ENCODE results near the gene POU2F3. TPM values are rescaled to one million over a fixed set of nuclear protein-coding genes. Genes with fewer than 3 reads are reported as not detected.

POU2F3 gene
- total RNA-seq, 1 donor: not detected

DNA sequence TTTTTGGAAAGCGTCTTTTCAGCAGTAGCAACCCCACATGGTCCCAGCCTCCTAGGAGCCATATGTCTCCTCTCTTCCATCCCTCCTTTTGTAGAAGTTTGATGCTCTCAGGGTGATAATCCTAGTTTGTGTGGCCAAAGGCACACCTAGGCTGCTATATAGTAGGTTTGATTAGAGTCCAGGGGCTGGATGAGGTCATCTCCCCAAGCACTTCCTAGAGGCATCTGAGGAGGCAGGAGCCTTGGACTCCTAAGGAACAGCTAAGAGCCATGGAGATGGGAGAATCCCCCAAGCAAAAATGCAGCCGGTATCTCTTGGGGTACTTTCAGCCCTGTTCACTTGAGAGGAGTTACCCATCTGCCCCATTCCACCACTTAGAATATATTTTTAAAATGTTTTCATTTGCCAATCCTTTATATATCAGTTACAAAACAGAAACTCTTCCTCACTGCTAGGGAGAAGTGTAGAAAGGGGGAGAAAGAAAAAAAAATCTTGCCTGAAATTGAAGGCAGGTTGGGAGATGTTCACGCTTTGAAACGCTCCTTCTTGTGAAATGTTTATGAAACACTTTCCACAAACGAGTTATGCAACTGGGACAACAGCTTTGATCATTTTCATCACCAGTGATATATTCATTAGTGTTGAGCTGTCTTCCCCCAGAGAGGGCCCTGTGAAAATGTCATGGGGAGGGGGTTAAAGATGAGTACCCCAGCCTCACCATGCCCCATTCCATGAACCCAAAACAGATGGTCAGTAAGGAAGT lies 53.3 kb downstream of the POU2F3 start:
- Histone ChIP-seq H3K27me3 (ENCODE audit: insufficient read depth, low read length) (peaks cover 25% of the 10 kb centered on the region), H3K4me1 (ENCODE audit: insufficient read depth, low read length) (no peaks in the 10 kb centered on the region), H3K9me3 (ENCODE audit: low read depth, low read length) (no peaks in the 10 kb centered on the region), H3K4me3 (ENCODE audit: low read length) (no peak overlapping the region)

DNA sequence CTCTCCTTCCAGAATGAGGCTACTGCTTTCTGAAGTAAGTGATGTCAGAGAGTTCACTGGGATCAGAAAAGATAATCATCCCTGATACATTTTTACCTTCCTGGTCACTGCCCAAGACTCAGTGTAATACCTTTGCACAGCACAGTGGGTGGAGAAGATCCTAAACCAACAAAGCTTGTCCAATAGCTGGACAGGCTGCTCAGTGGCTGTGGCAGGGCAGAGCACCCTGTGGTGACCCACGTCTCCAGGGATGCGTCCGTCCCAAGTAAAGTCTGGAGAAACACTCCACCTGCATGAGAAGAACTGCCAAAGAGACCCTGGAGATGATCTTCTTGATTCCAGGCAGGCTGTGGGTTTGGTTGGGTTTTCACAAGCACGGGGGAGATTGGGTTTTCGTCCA lies 54.2 kb downstream of the POU2F3 start:
- H3K9me3 ChIP-seq (ENCODE audit: low read depth, low read length): no peaks in the 10 kb centered on the region
- H3K4me3 ChIP-seq (ENCODE audit: low read length): no peak overlapping the region
- H3K27me3 ChIP-seq (ENCODE audit: insufficient read depth, low read length): peaks cover 19% of the 10 kb centered on the region
- no peaks in the 10 kb centered on the region for H3K4me1 ChIP-seq (ENCODE audit: insufficient read depth, low read length)

DNA sequence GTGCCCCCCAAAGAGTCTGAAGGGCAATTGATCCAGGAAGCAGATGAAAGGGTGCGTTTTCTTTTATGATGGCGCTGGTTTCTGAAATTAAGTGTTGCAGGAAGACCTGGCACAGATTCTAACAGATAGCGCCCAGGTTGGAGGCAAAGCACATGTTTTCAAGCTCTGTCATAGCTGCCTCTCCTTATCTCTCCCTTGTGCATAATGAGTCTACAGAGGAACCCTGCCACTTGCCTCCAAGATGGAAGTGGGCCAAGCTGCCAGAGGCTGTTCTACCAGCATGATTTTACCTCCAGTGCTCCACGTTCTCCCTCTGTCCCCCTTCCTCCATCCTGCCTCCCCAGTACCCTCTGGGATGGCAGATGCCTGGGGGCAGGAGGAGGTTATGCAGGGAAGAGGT lies 55.2 kb downstream of the POU2F3 start:
- Histone ChIP-seq H3K4me1 (ENCODE audit: insufficient read depth, low read length) (no peaks in the 10 kb centered on the region), H3K27me3 (ENCODE audit: insufficient read depth, low read length) (peaks cover 16% of the 10 kb centered on the region), H3K4me3 (ENCODE audit: low read length) (no peak overlapping the region), H3K9me3 (ENCODE audit: low read depth, low read length) (no peaks in the 10 kb centered on the region)

DNA sequence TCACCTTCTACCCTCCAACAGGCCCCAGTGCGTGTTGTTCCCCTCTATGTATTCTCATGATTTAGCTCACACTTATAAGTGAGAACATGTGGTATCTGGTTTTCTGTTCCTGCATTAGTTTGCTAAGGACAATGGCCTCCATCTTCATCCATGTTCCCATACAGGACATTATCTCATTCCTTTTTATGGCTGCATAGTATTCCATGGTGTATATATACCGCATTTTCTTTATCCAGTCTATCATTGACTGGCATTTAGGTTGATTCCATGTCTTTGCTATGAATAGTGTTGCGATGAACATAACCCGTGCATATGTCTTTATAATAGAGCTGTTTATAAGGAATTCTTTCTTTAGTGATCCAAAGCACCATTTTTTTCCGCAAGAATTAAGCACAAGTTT lies 56.6 kb downstream of the POU2F3 start:
- peaks cover 6% of the 10 kb centered on the region for H3K27me3 ChIP-seq (ENCODE audit: insufficient read depth, low read length)
- no peaks in the 10 kb centered on the region for H3K9me3 ChIP-seq (ENCODE audit: low read depth, low read length)
- no peaks in the 10 kb centered on the region for H3K4me1 ChIP-seq (ENCODE audit: insufficient read depth, low read length)
- H3K4me3 ChIP-seq (ENCODE audit: low read length): no peak overlapping the region

DNA sequence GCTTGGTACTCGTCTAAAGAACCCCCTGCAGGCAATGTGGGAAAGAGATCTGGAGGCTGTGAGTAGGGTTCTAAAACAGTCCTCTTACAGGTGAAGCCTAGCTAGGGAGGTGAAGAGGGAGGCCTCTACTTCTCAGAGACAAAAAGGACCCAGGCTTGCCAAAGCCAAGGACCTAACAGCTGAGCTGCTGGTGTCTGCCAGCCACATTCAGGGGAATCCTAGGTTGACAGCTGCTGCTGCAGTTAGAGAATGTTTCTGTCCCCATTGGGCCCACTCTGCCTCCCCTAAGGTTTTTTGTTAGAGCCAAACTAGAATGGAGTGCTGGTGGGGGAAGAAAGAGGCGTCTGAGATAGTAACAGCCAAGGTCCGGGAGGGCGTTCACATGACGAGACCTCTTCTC lies 58.5 kb downstream of the POU2F3 start:
- Histone ChIP-seq H3K4me1 (ENCODE audit: insufficient read depth, low read length) (no peaks in the 10 kb centered on the region), H3K9me3 (ENCODE audit: low read depth, low read length) (no peaks in the 10 kb centered on the region), H3K27me3 (ENCODE audit: insufficient read depth, low read length) (peaks cover 6% of the 10 kb centered on the region), H3K4me3 (ENCODE audit: low read length) (no peak overlapping the region)

DNA sequence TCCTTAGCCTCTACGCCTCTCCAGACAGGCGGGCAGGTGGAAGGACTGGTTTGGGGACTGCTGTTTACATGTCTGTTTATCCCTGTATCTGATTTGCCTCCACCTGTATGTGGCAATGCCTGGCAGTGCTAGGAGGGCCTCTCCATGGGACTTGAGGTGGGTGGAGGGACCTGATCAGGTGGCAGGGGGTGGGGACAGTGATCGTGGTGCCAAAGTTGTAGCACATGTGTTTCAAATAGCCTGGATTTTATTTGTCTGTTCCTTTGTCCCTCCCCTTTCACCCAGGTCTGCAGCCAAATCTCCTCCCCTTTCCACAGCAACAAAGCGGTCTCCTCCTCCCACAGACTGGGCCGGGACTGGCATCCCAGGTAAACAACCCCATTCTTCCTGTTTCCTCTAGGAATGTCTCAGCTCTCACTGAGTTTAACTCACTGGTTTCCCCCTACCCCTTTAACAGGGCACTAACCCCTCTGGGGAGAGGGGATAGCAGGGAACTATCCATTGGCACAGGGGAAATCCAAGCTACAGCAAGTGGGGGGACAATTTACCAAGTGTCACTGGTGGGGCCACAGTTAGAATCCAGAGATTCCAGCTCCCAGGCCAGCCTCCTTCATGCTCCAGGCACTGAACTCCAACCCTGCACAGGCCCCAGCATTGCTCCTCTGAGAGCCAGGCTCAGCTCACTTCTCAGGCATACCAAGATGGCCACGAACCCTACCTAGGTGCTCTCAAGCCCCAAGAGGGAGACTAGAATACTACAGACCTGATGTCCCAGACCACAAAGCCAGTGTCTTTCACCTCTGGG lies 62.3 kb downstream of the POU2F3 start:
- Histone ChIP-seq H3K9me3 (ENCODE audit: low read depth, low read length) (no peaks in the 10 kb centered on the region), H3K4me3 (ENCODE audit: low read length) (no peak overlapping the region), H3K27me3 (ENCODE audit: insufficient read depth, low read length) (no peaks in the 10 kb centered on the region), H3K4me1 (ENCODE audit: insufficient read depth, low read length) (no peaks in the 10 kb centered on the region)

DNA sequence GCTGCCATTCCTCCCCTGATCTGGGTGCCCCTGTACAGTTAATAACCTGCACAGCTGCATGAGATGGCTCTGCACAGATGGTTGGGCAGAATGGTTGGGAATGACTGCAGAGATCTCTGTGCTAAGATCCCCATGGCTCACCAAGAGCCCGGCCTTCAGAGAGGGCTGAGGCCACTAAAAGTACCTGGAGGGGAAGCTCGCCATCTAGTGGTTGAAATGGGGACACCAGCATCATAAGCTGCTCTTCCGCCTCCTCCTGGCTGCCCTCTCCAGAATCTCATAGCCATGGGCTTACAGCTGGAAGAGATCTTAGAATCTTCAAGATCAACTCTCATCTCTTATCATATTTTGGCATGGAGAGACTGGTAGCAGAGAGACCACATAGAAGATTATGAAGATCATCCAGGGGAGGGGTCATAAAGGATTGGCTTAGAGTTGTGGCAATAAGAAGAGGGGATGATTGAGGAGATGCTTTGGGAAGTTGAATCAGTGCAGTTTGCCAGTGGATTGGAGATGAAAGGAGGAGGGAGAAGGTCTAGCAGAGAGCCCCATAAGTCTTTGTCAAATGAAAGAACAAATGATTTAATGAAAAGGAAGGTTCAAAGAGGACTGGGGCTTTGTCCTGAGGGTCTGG lies 63.2 kb downstream of the POU2F3 start:
- no peaks in the 10 kb centered on the region for H3K9me3 ChIP-seq (ENCODE audit: low read depth, low read length)
- H3K4me3 ChIP-seq (ENCODE audit: low read length): no peak overlapping the region
- no peaks in the 10 kb centered on the region for H3K4me1 ChIP-seq (ENCODE audit: insufficient read depth, low read length)
- H3K27me3 ChIP-seq (ENCODE audit: insufficient read depth, low read length): no peaks in the 10 kb centered on the region

DNA sequence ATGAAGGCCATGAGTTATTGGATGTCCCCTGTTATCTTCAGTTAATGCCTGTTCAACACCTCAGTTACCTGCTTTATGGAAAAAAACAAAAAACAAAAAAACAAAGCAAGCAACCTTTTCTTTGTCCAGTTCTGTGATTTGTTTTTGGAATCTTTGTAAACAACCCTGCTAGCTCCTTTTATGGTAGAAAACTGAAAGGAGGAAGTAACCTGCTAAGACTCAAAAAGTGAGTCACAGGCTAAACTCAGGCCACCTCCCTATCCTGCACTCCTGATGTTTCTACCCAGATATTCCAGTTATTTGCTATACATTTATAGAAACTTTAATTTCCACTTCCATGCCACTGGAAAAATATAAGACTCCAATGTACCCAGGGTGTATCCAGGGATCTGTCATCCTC lies 64.6 kb downstream of the POU2F3 start:
- no peaks in the 10 kb centered on the region for H3K9me3 ChIP-seq (ENCODE audit: low read depth, low read length)
- no peaks in the 10 kb centered on the region for H3K4me1 ChIP-seq (ENCODE audit: insufficient read depth, low read length)
- H3K27me3 ChIP-seq (ENCODE audit: insufficient read depth, low read length): peaks cover 5% of the 10 kb centered on the region

DNA sequence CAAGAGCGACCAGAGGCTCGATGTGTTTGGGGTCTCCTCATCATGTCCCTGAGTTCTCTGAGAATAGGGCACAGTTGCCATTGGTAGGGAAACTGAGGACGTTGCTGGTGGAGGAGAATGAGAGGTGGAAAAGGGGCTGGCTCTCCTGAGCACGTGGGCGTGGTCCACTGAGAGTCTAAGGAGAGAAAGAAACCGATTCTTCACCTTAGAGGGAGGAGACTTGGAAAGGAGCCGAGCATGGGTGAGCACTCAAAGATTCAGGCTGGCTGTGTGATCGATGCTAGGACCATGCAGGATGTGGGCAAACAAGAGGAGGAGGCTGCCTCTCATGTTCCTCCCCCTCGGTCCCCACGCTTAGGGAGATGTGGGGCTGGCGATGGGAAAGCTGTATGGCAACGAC lies 65.3 kb downstream of the POU2F3 start:
- H3K9me3 ChIP-seq (ENCODE audit: low read depth, low read length): no peaks in the 10 kb centered on the region

More for the DNA sequence above, 64.6 kb downstream of the POU2F3 start:
- no peak overlapping the region for H3K4me3 ChIP-seq (ENCODE audit: low read length)

DNA sequence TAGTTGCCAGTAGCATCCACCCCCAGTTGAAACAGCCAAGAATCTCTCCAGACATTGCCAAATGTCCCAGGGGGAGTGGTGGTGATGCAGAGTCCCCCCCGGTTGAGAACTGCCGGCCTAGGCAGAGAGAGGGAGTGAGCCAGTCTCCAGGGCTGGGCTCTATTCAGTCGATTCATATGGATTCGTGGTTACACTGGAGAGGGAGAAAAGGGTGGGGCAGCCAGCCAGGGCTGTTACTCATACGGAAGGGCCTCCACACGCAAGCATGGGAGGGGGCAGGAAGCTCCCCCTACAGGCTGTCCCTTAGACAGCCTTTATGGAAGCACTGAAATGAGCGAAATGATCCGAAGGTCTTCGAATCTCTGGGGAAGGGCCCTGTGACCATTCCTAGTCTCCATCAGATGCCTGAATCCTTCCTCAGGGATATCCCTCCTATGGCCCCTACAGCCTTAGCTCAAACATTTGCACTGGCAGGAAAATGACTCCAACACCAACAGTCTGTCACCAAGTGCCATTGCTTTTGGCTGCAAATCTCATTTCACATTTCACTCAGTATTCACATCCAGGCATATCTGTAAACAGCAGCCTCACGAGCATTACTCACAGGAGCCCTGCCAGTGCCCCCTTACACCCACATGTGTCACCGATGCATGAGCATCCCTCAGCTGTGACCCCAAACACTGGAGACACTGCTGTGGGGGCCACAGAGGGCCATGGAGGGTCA lies 66.7 kb downstream of the POU2F3 start:
- Histone ChIP-seq H3K9me3 (ENCODE audit: low read depth, low read length) (no peaks in the 10 kb centered on the region), H3K27me3 (ENCODE audit: insufficient read depth, low read length) (peaks cover 5% of the 10 kb centered on the region), H3K4me1 (ENCODE audit: insufficient read depth, low read length) (no peaks in the 10 kb centered on the region), H3K4me3 (ENCODE audit: low read length) (no peak overlapping the region)

More for the DNA sequence above, 65.3 kb downstream of the POU2F3 start:
- Histone ChIP-seq H3K27me3 (ENCODE audit: insufficient read depth, low read length) (peaks cover 5% of the 10 kb centered on the region), H3K4me3 (ENCODE audit: low read length) (no peak overlapping the region), H3K4me1 (ENCODE audit: insufficient read depth, low read length) (no peaks in the 10 kb centered on the region)

DNA sequence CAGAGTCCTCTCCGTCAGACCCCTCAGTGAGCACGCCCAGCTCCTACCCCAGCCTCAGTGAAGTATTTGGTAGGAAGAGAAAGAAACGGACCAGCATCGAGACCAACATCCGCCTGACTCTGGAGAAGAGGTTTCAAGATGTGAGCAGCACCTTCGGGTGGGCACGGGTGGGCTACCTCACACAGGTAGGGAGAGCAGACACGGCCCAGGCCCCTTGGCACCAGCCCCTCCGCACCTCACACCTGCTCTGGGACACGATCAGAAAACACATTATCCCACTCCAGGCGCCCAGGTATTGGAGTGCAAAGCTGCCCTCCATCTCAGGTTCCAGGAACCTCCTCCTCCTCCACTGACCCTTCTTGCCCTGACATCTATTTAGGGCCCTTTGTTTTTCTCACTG lies 67.5 kb downstream of the POU2F3 start:
- H3K4me3 ChIP-seq (ENCODE audit: low read length): no peak overlapping the region
- no peaks in the 10 kb centered on the region for H3K9me3 ChIP-seq (ENCODE audit: low read depth, low read length)
- H3K4me1 ChIP-seq (ENCODE audit: insufficient read depth, low read length): no peaks in the 10 kb centered on the region
- peaks cover 5% of the 10 kb centered on the region for H3K27me3 ChIP-seq (ENCODE audit: insufficient read depth, low read length)

DNA sequence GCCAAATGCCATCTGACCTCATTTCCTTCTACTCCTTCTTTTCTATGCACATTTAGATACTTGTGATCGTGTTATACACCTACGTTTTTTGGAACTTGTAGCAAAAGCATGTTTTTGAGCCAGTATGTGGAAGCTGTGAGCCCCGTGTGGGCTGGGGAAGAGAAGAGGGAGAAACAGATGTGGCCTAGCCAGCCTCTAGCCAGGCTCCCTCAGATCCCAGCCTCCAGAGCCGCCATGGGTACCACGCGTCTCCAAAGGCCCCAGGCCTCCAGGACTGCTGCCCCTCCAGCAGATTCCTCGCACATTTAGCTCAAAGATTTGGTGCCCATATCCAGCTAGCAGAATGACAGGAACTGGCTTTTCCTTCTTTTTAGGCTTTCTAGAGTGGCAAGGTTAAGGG lies 68.1 kb downstream of the POU2F3 start:
- H3K4me1 ChIP-seq (ENCODE audit: insufficient read depth, low read length): no peaks in the 10 kb centered on the region
- peaks cover 5% of the 10 kb centered on the region for H3K27me3 ChIP-seq (ENCODE audit: insufficient read depth, low read length)
- H3K4me3 ChIP-seq (ENCODE audit: low read length): no peak overlapping the region

DNA sequence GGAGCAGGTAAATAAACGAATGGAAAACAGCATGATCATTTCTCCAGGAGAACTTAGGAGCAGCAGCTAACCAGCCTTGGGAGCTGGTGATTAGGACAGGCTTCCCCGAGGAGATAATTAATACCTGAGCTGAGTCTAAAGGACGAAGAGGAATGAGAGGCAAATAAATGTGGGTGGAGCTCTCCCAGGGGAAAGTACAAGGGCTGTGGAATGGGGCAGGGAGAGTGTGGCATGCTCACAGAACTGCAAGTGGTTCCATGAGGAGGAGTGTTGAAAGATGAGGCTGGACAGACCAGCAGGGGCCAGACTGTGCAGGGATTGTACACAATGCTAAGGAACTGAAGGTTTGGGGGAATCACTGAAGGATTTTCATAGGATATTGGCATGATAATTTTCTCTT lies 70.9 kb downstream of the POU2F3 start:
- Histone ChIP-seq H3K4me3 (ENCODE audit: low read length) (no peak overlapping the region), H3K4me1 (ENCODE audit: insufficient read depth, low read length) (no peaks in the 10 kb centered on the region), H3K27me3 (ENCODE audit: insufficient read depth, low read length) (peaks cover 7% of the 10 kb centered on the region), H3K9me3 (ENCODE audit: low read depth, low read length) (no peaks in the 10 kb centered on the region)

More for the DNA sequence above, 68.1 kb downstream of the POU2F3 start:
- H3K9me3 ChIP-seq (ENCODE audit: low read depth, low read length): no peaks in the 10 kb centered on the region

DNA sequence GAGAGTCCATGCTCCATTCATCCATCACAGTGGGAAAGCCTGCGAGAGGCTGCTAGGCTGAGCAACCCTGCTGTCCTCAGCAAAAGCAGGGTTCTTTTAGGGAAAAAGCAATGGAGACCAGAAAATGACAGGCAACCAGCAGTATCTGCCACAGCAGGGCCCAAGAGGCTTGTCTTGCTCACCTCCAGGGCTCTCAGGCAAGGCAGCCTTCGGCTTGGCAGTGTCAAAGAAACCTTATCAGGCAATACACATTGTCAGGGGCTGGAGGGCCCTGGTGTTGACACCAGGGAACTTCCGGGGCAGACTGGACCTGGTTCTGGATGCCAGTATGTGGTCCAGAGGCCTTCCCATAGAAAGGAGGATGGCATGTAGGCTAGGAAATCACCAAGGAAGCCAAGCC lies 74.9 kb downstream of the POU2F3 start:
- no peak overlapping the region for H3K4me3 ChIP-seq (ENCODE audit: low read length)
- H3K4me1 ChIP-seq (ENCODE audit: insufficient read depth, low read length): no peaks in the 10 kb centered on the region
- peaks cover 17% of the 10 kb centered on the region for H3K27me3 ChIP-seq (ENCODE audit: insufficient read depth, low read length)
- H3K9me3 ChIP-seq (ENCODE audit: low read depth, low read length): no peaks in the 10 kb centered on the region
